GM19023 (cell line): ENCODE measurements around the gene SV2B.

Experiments used
- ATAC-seq: cut with Tn5 transposase; IDR thresholded peaks from one replicate; pipeline ENCODE4 v1.9.1; 2021; ENCODE audit warnings: mild to moderate bottlenecking, moderate library complexity; ENCODE audit not compliant: unreplicated experiment

Gene SV2B

GRCh38 chr15:91101608-91101920 is 1.5 kb downstream of the SV2B start:
- ATAC-seq, result no peak

GRCh38 chr15:91102546-91103330 is 2.7 kb downstream of the SV2B start:
- no peak for ATAC-seq

GRCh38 chr15:91104111-91104510 is 4.1 kb downstream of the SV2B start:
- no peak for ATAC-seq

- no peak for ATAC-seq
These were observed 8.4 kb downstream of the SV2B start for GRCh38 chr15:91108421-91108820.

GRCh38 chr15:91109885-91110284 is 9.8 kb downstream of the SV2B start:
- ATAC-seq, result no peak

- no peak for ATAC-seq
These were observed 10.3 kb downstream of the SV2B start for GRCh38 chr15:91110407-91110806.

- no peak for ATAC-seq
These were observed 13.0 kb downstream of the SV2B start for GRCh38 chr15:91113030-91113429.

- no peak for ATAC-seq
These were observed 14.2 kb downstream of the SV2B start for GRCh38 chr15:91114301-91114700.

- ATAC-seq, result peak; percentile 90
These were observed 16.3 kb downstream of the SV2B start for GRCh38 chr15:91116113-91117067.

- ATAC-seq, result no peak
These were observed 17.3 kb downstream of the SV2B start for GRCh38 chr15:91117375-91117774.

- no peak for ATAC-seq
These were observed 18.9 kb downstream of the SV2B start for GRCh38 chr15:91118817-91119590.

- no peak for ATAC-seq
These were observed 22.2 kb downstream of the SV2B start for GRCh38 chr15:91122296-91122695.

GRCh38 chr15:91124132-91124531 is 24.1 kb downstream of the SV2B start:
- no peak for ATAC-seq

GRCh38 chr15:91125162-91125561 is 25.1 kb downstream of the SV2B start:
- no peak for ATAC-seq

GRCh38 chr15:91126080-91126479 is 26.0 kb downstream of the SV2B start:
- ATAC-seq, result no peak

- ATAC-seq, result no peak
These were observed 27.3 kb downstream of the SV2B start for GRCh38 chr15:91127236-91127955.

- ATAC-seq, result no peak
These were observed 28.0 kb downstream of the SV2B start for GRCh38 chr15:91128016-91128415.

GRCh38 chr15:91129436-91129835 is 29.4 kb downstream of the SV2B start:
- ATAC-seq, result no peak

GRCh38 chr15:91132079-91132478 is 32.0 kb downstream of the SV2B start:
- ATAC-seq, result no peak

- no peak for ATAC-seq
These were observed 33.5 kb downstream of the SV2B start for GRCh38 chr15:91133511-91133910.
